Retinal pigment epithelial cell (primary cell): Measurements from ENCODE around the gene FCGBP.
"Not testable (repeated sequence)": the region's sequence is repeated elsewhere in the genome, so short reads cannot be mapped to it uniquely, and the experiment has no call there.

Experiments used
- DNase-seq: peaks from one replicate; pipeline ENCODE4 v3.0.0-alpha.2; 2010; ENCODE audit warnings: low read depth
- H3K4me3 ChIP-seq: 2 replicates; pipeline ENCODE4 v1.5.1; 2011; ENCODE audit warnings: mild to moderate bottlenecking, low read length, control low read depth, moderate library complexity
- CTCF ChIP-seq: conservative IDR thresholded peaks from 2 replicates; pipeline ENCODE4 v1.5.1; 2011; ENCODE audit warnings: low read depth, low read length, control low read depth, inconsistent platforms

The FCGBP gene

GRCh38 chr19:39970425-39970674 lies 35.9 kb upstream of the FCGBP start:
- no peak for TF ChIP-seq CTCF
- DNase-seq, result peak; percentile 7
- H3K4me3 ChIP-seq, result peak overlapping the region; percentile 97

GRCh38 chr19:39969681-39970424 lies 35.4 kb upstream of the FCGBP start:
- peak overlapping the region; percentile 97 for H3K4me3 ChIP-seq
- no peak for TF ChIP-seq CTCF
- no peak for DNase-seq

GRCh38 chr19:39969266-39969665 lies 34.8 kb upstream of the FCGBP start:
- no peak overlapping the region for H3K4me3 ChIP-seq
- DNase-seq, result no peak
- TF ChIP-seq CTCF, result no peak

- no peak overlapping the region for H3K4me3 ChIP-seq
- no peak for TF ChIP-seq CTCF
- no peak for DNase-seq
These were observed 34.4 kb upstream of the FCGBP start for GRCh38 chr19:39968789-39969188.

GRCh38 chr19:39967561-39967960 lies 33.1 kb upstream of the FCGBP start:
- DNase-seq, result no peak
- H3K4me3 ChIP-seq, result no peak overlapping the region
- no peak for TF ChIP-seq CTCF

- H3K4me3 ChIP-seq, result no peak overlapping the region
- TF ChIP-seq CTCF, result no peak
- no peak for DNase-seq
These were observed 32.2 kb upstream of the FCGBP start for GRCh38 chr19:39966617-39967016.

- no peak overlapping the region for H3K4me3 ChIP-seq
- no peak for TF ChIP-seq CTCF
These were observed 29.5 kb upstream of the FCGBP start for GRCh38 chr19:39963898-39964297.

GRCh38 chr19:39959407-39959806 lies 25.0 kb upstream of the FCGBP start:
- DNase-seq, H3K4me3 ChIP-seq: not testable (repeated sequence)

More at GRCh38 chr19:39963898-39964297, 29.5 kb upstream of the FCGBP start:
- DNase-seq, result no peak

- DNase-seq, H3K4me3 ChIP-seq: not testable (repeated sequence)
These were observed 24.5 kb upstream of the FCGBP start for GRCh38 chr19:39958942-39959341.

- H3K4me3 ChIP-seq, DNase-seq: not testable (repeated sequence)
These were observed 23.5 kb upstream of the FCGBP start for GRCh38 chr19:39957886-39958285.
